Measurements from ENCODE around the gene PDE9A. TPM values are rescaled to one million over a fixed set of nuclear protein-coding genes. Genes with fewer than 3 reads are reported as not detected.

Gene PDE9A
- total and polyA plus RNA-seq, 4 donors: 2.6 to 16.2 (median 7.8) TPM

GRCh38 chr21:42765656-42766055, 112.2 kb downstream of the PDE9A start:
- Histone ChIP-seq H3K9me3 (ENCODE audit: control insufficient read depth, low read length) (no peaks in the 10 kb centered on the region), H3K4me3 (ENCODE audit: low read length in 2 of 2) (no peak overlapping the region), H3K36me3 (ENCODE audit: control insufficient read depth in 1 of 2, insufficient read depth in 2 of 2, low read length in 1 of 2) (no peaks in the 10 kb centered on the region), H3K27me3 (ENCODE audit: control insufficient read depth in 1 of 2, insufficient read depth in 2 of 2, low read length in 1 of 2) (no peaks in the 10 kb centered on the region), H3K4me1 (ENCODE audit: control insufficient read depth in 1 of 2, insufficient read depth in 2 of 2, low read length in 2 of 2) (no peaks in the 10 kb centered on the region), H3K27ac (ENCODE audit: low read depth in 1 of 2, low read length in 2 of 2) (no peak overlapping the region)
- ATAC-seq (ENCODE audit: low FRiP score): no peak
- intact Hi-C loops (cut with DNase I): no loop called here
- 96% methylated on average over 4 of the region's 4 CpGs for WGBS, 2 donors
- DNase-seq: no peak

- DNase-seq (no peak), ATAC-seq (ENCODE audit: low FRiP score) (no peak)
- Histone ChIP-seq H3K4me1 (ENCODE audit: control insufficient read depth in 1 of 2, insufficient read depth in 2 of 2, low read length in 2 of 2) (no peaks in the 10 kb centered on the region), H3K27me3 (ENCODE audit: control insufficient read depth in 1 of 2, insufficient read depth in 2 of 2, low read length in 1 of 2) (no peaks in the 10 kb centered on the region), H3K4me3 (ENCODE audit: low read length in 2 of 2) (no peak overlapping the region), H3K36me3 (ENCODE audit: control insufficient read depth in 1 of 2, insufficient read depth in 2 of 2, low read length in 1 of 2) (no peaks in the 10 kb centered on the region), H3K27ac (ENCODE audit: low read depth in 1 of 2, low read length in 2 of 2) (no peak overlapping the region), H3K9me3 (ENCODE audit: control insufficient read depth, low read length) (no peaks in the 10 kb centered on the region)
- WGBS, 2 donors: 89 to 91% methylated on average over 27 of the region's 27 CpGs
- intact Hi-C loops (cut with DNase I): no loop called here
These were observed 113.5 kb downstream of the PDE9A start for GRCh38 chr21:42766739-42767560.

DNA sequence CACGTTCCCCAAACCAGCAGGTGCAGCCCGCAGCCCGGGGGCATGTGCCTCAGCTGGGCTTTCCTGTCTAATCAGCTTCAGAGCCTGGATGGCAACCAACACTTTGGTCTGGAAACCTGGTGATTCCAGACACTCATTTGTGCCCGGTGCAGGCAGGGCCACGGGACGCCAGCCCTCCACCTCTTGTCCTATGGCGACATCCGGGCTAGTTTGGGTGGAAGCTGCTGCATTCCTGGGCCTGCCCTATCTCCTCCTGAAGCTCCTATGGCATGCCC, 114.1 kb downstream of the PDE9A start:
- H3K9me3 ChIP-seq (ENCODE audit: control insufficient read depth, low read length): no peaks in the 10 kb centered on the region
- no peaks in the 10 kb centered on the region for H3K27me3 ChIP-seq (ENCODE audit: control insufficient read depth in 1 of 2, insufficient read depth in 2 of 2, low read length in 1 of 2)
- H3K4me1 ChIP-seq (ENCODE audit: control insufficient read depth in 1 of 2, insufficient read depth in 2 of 2, low read length in 2 of 2): no peaks in the 10 kb centered on the region
- 93 to 98% methylated on average over 8 of the region's 8 CpGs for WGBS, 2 donors
- DNase-seq (no peak), ATAC-seq (ENCODE audit: low FRiP score) (no peak)
- H3K36me3 ChIP-seq (ENCODE audit: control insufficient read depth in 1 of 2, insufficient read depth in 2 of 2, low read length in 1 of 2): no peaks in the 10 kb centered on the region
- no peak overlapping the region for H3K4me3 ChIP-seq (ENCODE audit: low read length in 2 of 2)
- H3K27ac ChIP-seq (ENCODE audit: low read depth in 1 of 2, low read length in 2 of 2): no peak overlapping the region
- intact Hi-C loops (cut with DNase I): no loop called here

- intact Hi-C loops (cut with DNase I): no loop called here
- no peaks in the 10 kb centered on the region for H3K9me3 ChIP-seq (ENCODE audit: control insufficient read depth, low read length)
- no peak overlapping the region for H3K27ac ChIP-seq (ENCODE audit: low read depth in 1 of 2, low read length in 2 of 2)
- no peak for DNase-seq
- H3K27me3 ChIP-seq (ENCODE audit: control insufficient read depth in 1 of 2, insufficient read depth in 2 of 2, low read length in 1 of 2): no peaks in the 10 kb centered on the region
- no peaks in the 10 kb centered on the region for H3K4me1 ChIP-seq (ENCODE audit: control insufficient read depth in 1 of 2, insufficient read depth in 2 of 2, low read length in 2 of 2)
- no peak overlapping the region for H3K4me3 ChIP-seq (ENCODE audit: low read length in 2 of 2)
- 95% methylated on average over 21 of the region's 21 CpGs for WGBS, 2 donors
- ATAC-seq (ENCODE audit: low FRiP score): no peak
- no peaks in the 10 kb centered on the region for H3K36me3 ChIP-seq (ENCODE audit: control insufficient read depth in 1 of 2, insufficient read depth in 2 of 2, low read length in 1 of 2)
These were observed 115.1 kb downstream of the PDE9A start for GRCh38 chr21:42768324-42769121.

DNA sequence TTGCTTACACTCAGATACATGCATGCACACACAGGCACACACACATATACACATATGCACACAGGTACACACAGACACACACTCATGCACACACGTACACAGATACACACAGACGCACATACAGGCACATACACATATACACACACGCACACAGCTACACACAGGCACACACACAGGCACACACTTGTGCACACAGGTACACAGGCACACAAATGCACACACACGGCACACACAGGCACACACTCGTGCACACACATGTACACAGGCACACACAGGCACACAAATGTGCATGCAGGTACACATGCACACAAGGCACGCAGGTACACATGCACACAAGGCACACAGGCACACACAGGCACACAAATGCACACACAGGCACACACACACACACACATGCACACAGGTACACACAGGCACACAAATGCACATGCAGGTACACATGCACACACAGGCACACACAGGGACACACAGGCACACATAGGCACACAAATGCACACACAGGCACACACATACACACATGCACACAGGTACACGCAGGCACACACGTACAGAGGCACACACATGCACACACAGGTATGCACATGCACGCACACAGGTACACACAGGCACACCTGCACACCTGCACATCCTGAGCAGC, 115.9 kb downstream of the PDE9A start:
- Histone ChIP-seq H3K9me3 (ENCODE audit: control insufficient read depth, low read length) (no peaks in the 10 kb centered on the region), H3K4me1 (ENCODE audit: control insufficient read depth in 1 of 2, insufficient read depth in 2 of 2, low read length in 2 of 2) (no peaks in the 10 kb centered on the region), H3K27me3 (ENCODE audit: control insufficient read depth in 1 of 2, insufficient read depth in 2 of 2, low read length in 1 of 2) (no peaks in the 10 kb centered on the region), H3K4me3 (ENCODE audit: low read length in 2 of 2) (no peak overlapping the region), H3K36me3 (ENCODE audit: control insufficient read depth in 1 of 2, insufficient read depth in 2 of 2, low read length in 1 of 2) (no peaks in the 10 kb centered on the region), H3K27ac (ENCODE audit: low read depth in 1 of 2, low read length in 2 of 2) (no peak overlapping the region)
- WGBS, 2 donors: 85 to 87% methylated on average over 9 of the region's 9 CpGs
- no peak for ATAC-seq (ENCODE audit: low FRiP score)
- DNase-seq: no peak
- intact Hi-C loops (cut with DNase I): no loop called here

GRCh38 chr21:42769820-42770716, 116.6 kb downstream of the PDE9A start:
- no peak overlapping the region for H3K27ac ChIP-seq (ENCODE audit: low read depth in 1 of 2, low read length in 2 of 2)
- intact Hi-C loops (cut with DNase I): no loop called here
- no peaks in the 10 kb centered on the region for H3K9me3 ChIP-seq (ENCODE audit: control insufficient read depth, low read length)
- no peaks in the 10 kb centered on the region for H3K36me3 ChIP-seq (ENCODE audit: control insufficient read depth in 1 of 2, insufficient read depth in 2 of 2, low read length in 1 of 2)
- no peak for ATAC-seq (ENCODE audit: low FRiP score)
- WGBS, 2 donors: 90 to 91% methylated on average over 28 of the region's 28 CpGs
- H3K27me3 ChIP-seq (ENCODE audit: control insufficient read depth in 1 of 2, insufficient read depth in 2 of 2, low read length in 1 of 2): no peaks in the 10 kb centered on the region
- H3K4me3 ChIP-seq (ENCODE audit: low read length in 2 of 2): no peak overlapping the region
- DNase-seq: no peak
- H3K4me1 ChIP-seq (ENCODE audit: control insufficient read depth in 1 of 2, insufficient read depth in 2 of 2, low read length in 2 of 2): no peaks in the 10 kb centered on the region

DNA sequence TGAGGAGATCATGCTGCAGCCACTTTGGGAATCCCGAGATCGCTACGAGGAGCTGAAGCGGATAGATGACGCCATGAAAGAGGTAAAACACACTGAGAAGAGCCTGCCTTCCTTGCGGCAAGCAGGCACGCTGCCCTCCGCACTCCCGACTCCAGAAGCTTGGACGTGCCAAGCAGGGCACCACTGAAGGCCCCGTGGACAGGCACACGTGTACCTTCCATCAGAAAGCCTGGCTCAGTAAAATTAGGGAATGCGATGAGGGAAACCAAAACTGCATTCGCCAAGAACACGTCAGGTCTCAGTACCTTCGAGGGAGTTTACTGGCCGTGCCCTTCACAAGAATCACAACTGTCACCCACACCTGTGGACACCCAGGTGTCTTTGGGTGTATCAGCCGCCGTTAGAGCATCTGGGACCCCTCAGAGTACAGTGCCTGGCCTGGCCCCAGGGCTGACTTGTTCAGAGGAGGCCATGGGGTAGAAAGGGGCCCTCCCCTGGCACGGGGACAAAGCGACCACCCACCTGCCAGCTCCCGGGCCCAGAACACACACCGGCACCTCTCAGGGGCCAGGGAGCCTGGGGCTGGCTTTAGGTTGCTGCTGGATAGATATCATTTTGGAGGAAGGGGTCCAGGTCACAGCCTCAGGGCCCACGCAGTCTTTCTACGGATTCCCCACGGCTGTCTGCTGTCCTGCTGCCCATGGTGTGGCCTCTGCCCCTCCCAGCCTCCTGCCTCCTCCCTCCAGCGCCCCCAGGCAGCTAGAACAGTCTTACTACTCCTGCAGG, 117.5 kb downstream of the PDE9A start:
- Histone ChIP-seq H3K9me3 (ENCODE audit: control insufficient read depth, low read length) (no peaks in the 10 kb centered on the region), H3K4me3 (ENCODE audit: low read length in 2 of 2) (no peak overlapping the region), H3K27ac (ENCODE audit: low read depth in 1 of 2, low read length in 2 of 2) (no peak overlapping the region), H3K27me3 (ENCODE audit: control insufficient read depth in 1 of 2, insufficient read depth in 2 of 2, low read length in 1 of 2) (no peaks in the 10 kb centered on the region), H3K4me1 (ENCODE audit: control insufficient read depth in 1 of 2, insufficient read depth in 2 of 2, low read length in 2 of 2) (no peaks in the 10 kb centered on the region), H3K36me3 (ENCODE audit: control insufficient read depth in 1 of 2, insufficient read depth in 2 of 2, low read length in 1 of 2) (no peaks in the 10 kb centered on the region)
- 94 to 96% methylated on average over 25 to 27 of the region's 27 CpGs for WGBS, 2 donors
- peak; percentile 31 for ATAC-seq (ENCODE audit: low FRiP score)
- intact Hi-C loops (cut with DNase I): no loop called here
- no peak for DNase-seq

- Histone ChIP-seq H3K27me3 (ENCODE audit: control insufficient read depth in 1 of 2, insufficient read depth in 2 of 2, low read length in 1 of 2) (no peaks in the 10 kb centered on the region), H3K4me1 (ENCODE audit: control insufficient read depth in 1 of 2, insufficient read depth in 2 of 2, low read length in 2 of 2) (no peaks in the 10 kb centered on the region), H3K9me3 (ENCODE audit: control insufficient read depth, low read length) (no peaks in the 10 kb centered on the region), H3K27ac (ENCODE audit: low read depth in 1 of 2, low read length in 2 of 2) (no peak overlapping the region), H3K36me3 (ENCODE audit: control insufficient read depth in 1 of 2, insufficient read depth in 2 of 2, low read length in 1 of 2) (no peaks in the 10 kb centered on the region), H3K4me3 (ENCODE audit: low read length in 2 of 2) (no peak overlapping the region)
- intact Hi-C loops (cut with DNase I): no loop called here
- DNase-seq (no peak), ATAC-seq (ENCODE audit: low FRiP score) (no peak)
- 95 to 97% methylated on average over 11 to 12 of the region's 12 CpGs for WGBS, 2 donors
These were observed 118.0 kb downstream of the PDE9A start for GRCh38 chr21:42771503-42771805.
